AG04449 (cell line): ENCODE results near the gene MTSS2.

Source experiments
- CTCF ChIA-PET: fragments of 350-600 bp; formaldehyde crosslinking; extraction: SDS; loops from one replicate; lab custom pipeline; 2021; ENCODE audit warnings: antibody characterized with exemption; lab: Yijun Ruan, JAX
- POLR2A ChIA-PET: fragments of 400-600, 350-600 bp; formaldehyde crosslinking; extraction: SDS; loops from one replicate; lab custom pipeline; 2020; ENCODE audit warnings: antibody characterized with exemption, inconsistent platforms; lab: Yijun Ruan, JAX
- DNase-seq: peaks from one replicate; pipeline ENCODE4 v3.0.0-alpha.2; 2010; ENCODE audit warnings: low read depth, low spot score
- H3K4me3 ChIP-seq: 2 replicates; pipeline ENCODE4 v1.5.1; 2011; ENCODE audit warnings: low read depth, mild to moderate bottlenecking, control low read depth, low read length
- TF ChIP-seq, protein P1 (sequence below): IDR thresholded peaks from one replicate; pipeline ENCODE4 v1.5.1; 2011; ENCODE audit warnings: mild to moderate bottlenecking, moderate library complexity, low read length, control low read depth, inconsistent platforms; ENCODE audit not compliant: insufficient read depth; ENCODE audit errors: missing control alignments

Gene MTSS2

DNA sequence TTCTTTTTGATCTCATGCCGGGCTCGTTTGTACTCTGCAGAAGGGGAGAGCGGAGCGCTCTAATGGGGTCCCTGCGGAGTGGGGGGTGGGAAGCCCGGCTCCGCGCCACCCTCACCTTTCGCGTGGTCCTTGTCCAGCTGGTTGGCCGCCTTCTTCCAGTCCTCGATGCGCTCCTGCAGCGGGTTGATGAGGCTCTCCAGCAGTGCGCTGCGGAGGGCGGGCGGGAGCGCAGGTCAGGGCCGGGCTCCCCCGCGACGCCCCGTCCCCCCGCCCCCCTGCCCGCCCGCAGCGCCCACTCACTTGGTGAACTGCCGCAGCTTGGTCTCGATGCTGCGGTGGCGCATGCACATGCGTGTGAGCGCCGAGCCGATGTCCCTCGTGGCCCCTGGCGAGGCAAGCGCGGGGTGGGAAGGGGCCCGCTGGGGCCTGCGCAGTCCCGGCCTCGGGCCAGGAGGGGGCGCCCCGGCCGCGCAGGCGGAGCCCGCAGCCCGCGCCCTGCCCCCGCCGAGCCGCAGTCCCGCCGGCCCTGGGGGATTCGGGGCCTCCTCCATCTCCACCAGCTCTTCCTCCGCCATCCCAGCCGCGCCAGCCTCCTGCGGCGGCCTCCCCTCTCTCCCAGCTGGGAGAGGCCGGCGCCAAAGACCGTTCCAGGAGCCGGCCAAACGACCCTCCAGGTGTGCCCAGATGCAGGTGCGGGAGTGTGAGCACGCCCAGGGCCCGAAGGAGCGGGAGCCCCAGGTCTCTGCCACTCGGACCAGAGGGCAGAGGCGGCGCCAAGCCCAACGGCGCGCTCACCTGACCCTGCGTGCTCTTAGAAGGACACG, 6.0 kb downstream of the MTSS2 start:
- POLR2A ChIA-PET = no interaction called here
- no peak overlapping the region for H3K4me3 ChIP-seq
- no peak for DNase-seq
- TF ChIP-seq, protein P1, sequence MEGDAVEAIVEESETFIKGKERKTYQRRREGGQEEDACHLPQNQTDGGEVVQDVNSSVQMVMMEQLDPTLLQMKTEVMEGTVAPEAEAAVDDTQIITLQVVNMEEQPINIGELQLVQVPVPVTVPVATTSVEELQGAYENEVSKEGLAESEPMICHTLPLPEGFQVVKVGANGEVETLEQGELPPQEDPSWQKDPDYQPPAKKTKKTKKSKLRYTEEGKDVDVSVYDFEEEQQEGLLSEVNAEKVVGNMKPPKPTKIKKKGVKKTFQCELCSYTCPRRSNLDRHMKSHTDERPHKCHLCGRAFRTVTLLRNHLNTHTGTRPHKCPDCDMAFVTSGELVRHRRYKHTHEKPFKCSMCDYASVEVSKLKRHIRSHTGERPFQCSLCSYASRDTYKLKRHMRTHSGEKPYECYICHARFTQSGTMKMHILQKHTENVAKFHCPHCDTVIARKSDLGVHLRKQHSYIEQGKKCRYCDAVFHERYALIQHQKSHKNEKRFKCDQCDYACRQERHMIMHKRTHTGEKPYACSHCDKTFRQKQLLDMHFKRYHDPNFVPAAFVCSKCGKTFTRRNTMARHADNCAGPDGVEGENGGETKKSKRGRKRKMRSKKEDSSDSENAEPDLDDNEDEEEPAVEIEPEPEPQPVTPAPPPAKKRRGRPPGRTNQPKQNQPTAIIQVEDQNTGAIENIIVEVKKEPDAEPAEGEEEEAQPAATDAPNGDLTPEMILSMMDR = peak; percentile 51
- CTCF ChIA-PET = interaction anchor here (0.9 to 14.6 kb wide), 10 partner anchors 11 to 99 kb away, joined by 3 to 320 read pairs (median 4); no protein-coding TSS in a partner anchor

DNA sequence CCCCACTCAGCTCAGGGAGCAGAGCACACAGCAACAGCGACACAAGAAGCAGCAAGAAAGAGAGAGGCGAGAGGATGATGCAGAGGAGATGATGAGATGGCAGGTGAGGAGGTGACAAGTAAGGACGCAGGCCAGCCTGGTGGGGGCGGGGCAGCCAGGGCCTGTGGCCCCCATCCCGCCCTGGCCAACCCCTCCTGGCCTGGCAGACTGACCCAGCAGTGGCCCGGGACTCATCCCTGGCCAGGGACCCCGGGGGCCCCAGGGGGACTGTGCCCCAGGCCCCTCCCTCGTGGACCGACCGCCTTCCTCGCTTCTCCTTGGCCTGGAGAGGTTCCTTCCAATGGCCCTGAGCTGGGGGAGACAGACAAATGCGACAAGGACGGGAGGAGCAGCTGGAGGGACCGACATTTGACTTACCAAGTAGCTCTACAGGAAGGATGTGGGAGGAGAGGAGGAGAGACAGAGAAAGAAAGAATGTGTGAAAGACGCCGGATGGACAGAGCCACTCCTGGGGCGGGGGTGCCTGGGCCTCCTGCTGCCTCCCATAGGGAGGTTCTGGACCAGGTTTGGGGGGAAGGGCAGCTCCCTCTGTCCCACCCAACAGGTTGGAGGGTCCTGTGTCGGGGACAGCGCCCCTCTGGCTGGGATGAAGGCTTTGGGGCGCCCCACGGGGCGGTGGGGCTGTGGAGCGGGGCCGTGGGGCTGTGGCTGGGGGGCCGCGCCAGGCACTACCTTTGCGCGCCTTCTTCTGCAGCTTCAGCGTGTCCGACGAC, 6.8 kb downstream of the MTSS2 start:
- no peak for DNase-seq
- no peak overlapping the region for H3K4me3 ChIP-seq
- CTCF ChIA-PET = interaction anchor here (0.9 to 14.6 kb wide), 8 partner anchors 10 to 100 kb away, joined by 3 to 320 read pairs (median 10); no protein-coding TSS in a partner anchor
- POLR2A ChIA-PET = no interaction called here
- TF ChIP-seq, protein P1 = no peak

DNA sequence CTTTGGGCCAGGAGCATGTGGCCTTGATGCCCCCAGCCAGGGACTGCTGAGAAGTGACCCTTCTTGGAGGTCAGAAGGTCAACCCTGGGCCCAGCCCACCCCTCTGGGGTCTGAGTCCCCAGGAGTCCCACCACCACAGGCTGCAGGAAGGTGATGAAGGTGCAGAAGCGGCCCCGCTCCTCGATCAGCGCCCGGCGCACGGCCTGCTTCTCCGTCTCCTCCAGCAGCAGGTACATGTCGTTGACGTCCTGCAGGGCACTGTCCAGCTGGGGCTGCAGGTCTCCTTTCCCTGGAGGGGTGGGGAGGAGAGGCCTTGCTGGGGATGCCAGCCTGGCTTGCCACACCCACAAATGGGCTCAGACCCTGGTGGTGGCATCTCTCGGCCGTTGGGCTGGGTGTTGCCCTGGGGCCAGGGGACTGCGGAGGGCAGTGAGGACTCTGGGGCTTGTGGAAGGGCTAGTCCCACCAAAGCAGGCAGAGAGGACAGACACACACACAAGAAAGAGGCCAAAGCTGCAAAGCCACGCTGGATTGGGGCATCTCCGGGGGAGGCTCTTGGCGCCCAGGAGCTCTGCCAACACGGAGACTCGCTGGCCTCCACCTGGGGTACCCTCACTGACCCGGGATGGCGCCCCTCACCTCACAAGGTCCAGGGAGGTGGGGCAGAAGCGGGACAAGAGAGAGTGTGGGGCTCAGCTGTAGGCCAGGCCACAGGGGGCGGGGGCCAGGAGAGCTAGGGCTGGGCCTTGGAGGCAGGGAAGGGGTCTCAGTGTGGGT, 7.5 kb downstream of the MTSS2 start:
- H3K4me3 ChIP-seq = no peak overlapping the region
- POLR2A ChIA-PET = no interaction called here
- TF ChIP-seq, protein P1 = no peak
- no peak for DNase-seq
- CTCF ChIA-PET = interaction anchor here (1.0 to 14.6 kb wide), 6 partner anchors 9 to 93 kb away, joined by 3 to 320 read pairs (median 18); no protein-coding TSS in a partner anchor

DNA sequence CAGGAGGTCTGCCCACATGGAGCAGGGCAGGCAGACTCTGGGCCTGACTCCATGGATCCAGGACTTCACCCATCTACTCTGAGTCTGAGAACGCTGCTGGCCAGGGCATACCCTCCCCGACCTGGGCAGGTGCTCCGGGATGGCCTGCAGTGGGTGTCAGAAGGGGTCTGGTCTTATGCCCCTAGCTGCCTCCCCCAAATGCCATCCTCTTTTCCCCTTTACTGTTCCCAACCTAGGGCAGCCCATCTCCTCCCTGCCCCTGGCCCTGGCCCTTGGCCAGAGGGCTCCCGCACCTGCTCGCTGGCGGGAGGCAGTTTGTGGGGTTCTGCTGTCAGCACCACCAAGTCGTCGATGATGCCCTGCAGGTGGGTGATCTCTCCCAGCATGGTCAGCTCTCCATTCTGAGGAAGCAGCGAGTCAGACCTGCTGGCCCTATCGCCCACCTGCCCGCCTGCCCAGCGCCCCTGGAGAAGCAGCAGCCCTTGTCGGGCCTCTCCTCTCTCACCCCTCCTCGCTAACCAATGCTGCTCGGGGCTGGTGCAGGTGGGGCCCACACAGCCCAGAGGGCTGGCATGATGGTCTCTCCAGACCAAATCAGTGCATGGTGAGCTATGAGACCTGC, 8.2 kb downstream of the MTSS2 start:
- TF ChIP-seq, protein P1 = no peak
- CTCF ChIA-PET = interaction anchor here (1.5 to 14.6 kb wide), 3 partner anchors 10 to 94 kb away, joined by 6 to 320 read pairs (median 19); no protein-coding TSS in a partner anchor
- no peak for DNase-seq
- POLR2A ChIA-PET = no interaction called here
- H3K4me3 ChIP-seq = no peak overlapping the region

DNA sequence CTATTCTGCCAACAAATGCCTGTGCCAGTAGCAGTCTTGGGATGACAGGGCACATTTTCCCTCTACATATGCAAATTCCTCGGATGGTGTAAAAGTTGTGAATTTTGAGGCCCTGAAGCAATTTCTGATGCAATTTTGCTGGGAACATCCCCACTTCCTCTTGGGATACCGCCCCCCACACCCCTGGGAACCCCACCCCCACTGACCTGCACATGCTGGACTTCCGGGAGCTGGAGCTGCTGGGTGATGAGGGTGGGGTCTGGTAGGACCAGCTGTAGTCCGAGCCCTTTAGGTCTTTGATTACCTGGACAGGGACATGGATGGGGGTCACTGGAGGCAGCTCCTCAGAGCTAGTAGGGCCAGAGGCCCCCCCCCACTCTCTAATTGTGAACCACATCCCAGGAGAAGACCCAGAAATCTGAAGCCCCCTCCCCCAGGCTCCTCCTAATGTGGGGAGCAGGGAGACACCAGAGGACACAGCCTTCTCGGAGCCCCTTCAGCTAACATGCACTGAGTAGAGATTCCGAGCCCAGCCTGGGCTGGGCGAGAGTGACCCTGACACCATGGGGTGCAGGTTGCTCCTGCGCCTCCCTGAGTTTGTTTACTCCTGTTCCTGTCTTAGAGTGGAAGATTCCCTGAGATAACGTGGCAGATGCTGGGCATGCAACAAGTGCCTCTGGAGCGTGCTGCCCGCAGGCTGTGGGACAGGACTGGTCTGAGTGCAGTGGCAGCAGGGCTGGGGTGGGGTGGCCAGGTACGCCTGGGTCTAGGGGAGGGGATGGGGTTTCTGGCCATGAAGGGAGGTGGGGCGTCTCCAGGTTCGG, 9.0 kb downstream of the MTSS2 start:
- TF ChIP-seq, protein P1 = no peak
- DNase-seq = no peak
- no peak overlapping the region for H3K4me3 ChIP-seq
- ChIA-PET POLR2A (no interaction called here), CTCF (interaction anchor here (1.1 to 14.6 kb wide), 5 partner anchors 8 to 94 kb away, joined by 3 to 320 read pairs (median 6); no protein-coding TSS in a partner anchor)
